K562 (cell line): ENCODE data around the gene PSRC1. TPM values are rescaled to one million over a fixed set of nuclear protein-coding genes. Genes with fewer than 3 reads are reported as not detected.

Experiments used
- ATAC-seq: fragments of 200-7000 bp; cut with Tn5 transposase; 3 replicates; pipeline ENCODE4 v1.9.1; 2020; ENCODE audit warnings: moderate library complexity
- BruUV-seq: library from RNA; stranded (reverse); fragments of 400-500 nt; replicated peaks from 2 replicates; lab custom pipeline; 2021; lab: Mats Ljungman, UMichigan
- CTCF ChIA-PET: fragments of 300-600 bp; formaldehyde crosslinking; extraction: SDS; loops from one replicate; lab custom pipeline; 2021; ENCODE audit warnings: low intra/inter-chr PET ratio; lab: Yijun Ruan, JAX
- POLR2A ChIA-PET: fragments of 300-600, 350-650 bp; sonication (Branson Sonifier 250); formaldehyde crosslinking; extraction: SDS; loops from one replicate; lab custom pipeline; 2021; ENCODE audit warnings: antibody characterized with exemption, inconsistent platforms; lab: Yijun Ruan, JAX
- DNase-seq, 4 experiments: peaks; one replicate each; pipeline versions ENCODE4 v3.0.0 to v3.0.0-alpha.2; 2011 to 2018; ENCODE audit warnings: low spot score in 3 of 4, mixed read lengths in 3 of 4; ENCODE audit errors: extremely low read depth in 1 of 4
- FAIRE-seq: peaks from 2 replicates; lab custom pipeline; 2011; peaks lifted over from hg19 to GRCh38; lab: Jason Lieb, UNC
- H2AFZ ChIP-seq: 2 replicates; pipeline ENCODE4 v1.6.0; 2011; ENCODE audit warnings: low read depth, low read length, control low read depth, inconsistent platforms
- H3K27ac ChIP-seq: fragments of 200-600 bp; 3 replicates; pipeline ENCODE4 v1.8.0; 2011; ENCODE audit warnings: low read depth, mild to moderate bottlenecking, control low read depth, inconsistent platforms, low read length, moderate library complexity, mixed read lengths; ENCODE audit errors: extremely low read depth
- H3K27me3 ChIP-seq, 2 experiments: fragments of 300-600 bp in 1 of 2; 2 replicates in 1 of 2; 3 replicates in 1 of 2; pipeline versions ENCODE4 v1.6.0 to v1.8.0; 2011; ENCODE audit warnings: inconsistent platforms in 2 of 2, low read length in 2 of 2, mild to moderate bottlenecking in 1 of 2, mixed read lengths in 1 of 2, moderate library complexity in 1 of 2; ENCODE audit not compliant: control insufficient read depth in 2 of 2, insufficient read depth in 2 of 2
- H3K36me3 ChIP-seq: fragments of 300-600 bp; 3 replicates; pipeline ENCODE4 v1.8.0; 2011; ENCODE audit warnings: mild to moderate bottlenecking, low read length, inconsistent platforms; ENCODE audit not compliant: control insufficient read depth, insufficient read depth
- H3K4me1 ChIP-seq, 2 experiments: fragments of 200-600 bp in 1 of 2; replicated peaks in 1 of 2; 2 replicates in 1 of 2; 3 replicates in 1 of 2; pipeline versions ENCODE4 v1.5.1 to v1.8.0; 2011; ENCODE audit warnings: inconsistent platforms in 2 of 2, low read length in 2 of 2, mild to moderate bottlenecking in 1 of 2, mixed read lengths in 1 of 2, moderate library complexity in 1 of 2; ENCODE audit not compliant: control insufficient read depth in 2 of 2, insufficient read depth in 2 of 2
- H3K4me2 ChIP-seq: 2 replicates; pipeline ENCODE4 v1.6.1; 2011; ENCODE audit warnings: low read length, control low read depth, inconsistent platforms, mixed read lengths; ENCODE audit not compliant: insufficient read depth
- H3K4me3 ChIP-seq: fragments of 200-600 bp; sonication (generic), shearing (Covaris generic); 2 replicates; pipeline ENCODE4 v1.5.1; 2016; ENCODE audit warnings: control low read depth, inconsistent platforms
- H3K79me2 ChIP-seq: fragments of 200-600 bp; 3 replicates; pipeline ENCODE4 v1.8.0; 2011; ENCODE audit warnings: low read length, inconsistent platforms; ENCODE audit not compliant: control insufficient read depth, insufficient read depth
- H3K9ac ChIP-seq, 2 experiments: 2 replicates each; pipeline versions ENCODE4 v1.6.0 to v1.6.1; 2011; ENCODE audit warnings: low read depth in 2 of 2, low read length in 2 of 2, control low read depth in 1 of 2, inconsistent platforms in 1 of 2, mild to moderate bottlenecking in 1 of 2, mixed read lengths in 1 of 2; ENCODE audit not compliant: insufficient read depth in 1 of 2
- H3K9me1 ChIP-seq: one replicate; pipeline ENCODE4 v1.6.0; 2011; ENCODE audit warnings: inconsistent platforms, mild to moderate bottlenecking, low read length, moderate library complexity; ENCODE audit not compliant: control insufficient read depth, insufficient read depth
- H3K9me3 ChIP-seq: replicated peaks from 2 replicates; pipeline ENCODE4 v1.5.1; 2011; ENCODE audit warnings: low read depth, low read length, inconsistent platforms; ENCODE audit not compliant: control insufficient read depth, insufficient read depth
- H4K20me1 ChIP-seq: replicated peaks from 2 replicates; pipeline ENCODE4 v1.6.1; 2011; ENCODE audit warnings: low read length, inconsistent platforms, mixed read lengths; ENCODE audit not compliant: control insufficient read depth, insufficient read depth
- ARHGAP35 ChIP-seq: fragments of 450-650 bp; IDR thresholded peaks from 2 replicates; pipeline ENCODE4 v1.6.1; 2018; ENCODE audit not compliant: partially characterized antibody
- FOXA3 ChIP-seq, 2 experiments: fragments of 450-650 bp in 1 of 2; sonication (generic) in 1 of 2; formaldehyde crosslinking; IDR thresholded peaks in 1 of 2; conservative IDR thresholded peaks in 1 of 2; 2 replicates each; pipeline versions ENCODE4 v1.4.0 to v1.8.0; 2020 to 2022; ENCODE audit warnings: mild to moderate bottlenecking in 2 of 2, missing genetic modification reagents in 1 of 2
- HDGF ChIP-seq: fragments of 450-650 bp; IDR thresholded peaks from 2 replicates; pipeline ENCODE4 v1.6.1; 2016
- LARP7 ChIP-seq: fragments of 450-650 bp; IDR thresholded peaks from 2 replicates; pipeline ENCODE4 v1.6.1; 2016
- MLLT1 ChIP-seq, 2 experiments: fragments of 450-650 bp; IDR thresholded peaks; 2 replicates each; pipeline ENCODE4 v1.6.1; 2016
- NBN ChIP-seq: fragments of 450-650 bp; IDR thresholded peaks from 2 replicates; pipeline ENCODE4 v1.6.1; 2016; ENCODE audit warnings: low read depth, mild to moderate bottlenecking
- NCOA4 ChIP-seq: fragments of 450-650 bp; IDR thresholded peaks from 2 replicates; pipeline ENCODE4 v1.6.1; 2018; ENCODE audit warnings: mild to moderate bottlenecking; ENCODE audit not compliant: partially characterized antibody
- NFIC ChIP-seq: fragments of 450-650 bp; IDR thresholded peaks from 2 replicates; pipeline ENCODE4 v1.6.1; 2017; ENCODE audit warnings: mild to moderate bottlenecking, inconsistent platforms
- NR2C2 ChIP-seq, 2 experiments: fragments of 200-800 bp in 1 of 2; sonication (Bioruptor generic) in 1 of 2; sonication (generic) in 1 of 2; formaldehyde crosslinking in 1 of 2; IDR thresholded peaks; 2 replicates each; pipeline versions ENCODE4 v1.6.1 to v1.8.0; 2016 to 2022; ENCODE audit warnings: mild to moderate bottlenecking in 1 of 2, missing compliant biosample characterization in 1 of 2, missing genetic modification characterization in 1 of 2, missing genetic modification reagents in 1 of 2
- NR3C1 ChIP-seq: sonication (generic); formaldehyde crosslinking; IDR thresholded peaks from 2 replicates; pipeline ENCODE4 v1.8.1; 2022; ENCODE audit warnings: missing genetic modification reagents
- NRF1 ChIP-seq, 2 experiments: fragments of 450-650 bp; IDR thresholded peaks in 1 of 2; conservative IDR thresholded peaks in 1 of 2; 2 replicates each; pipeline ENCODE4 v1.6.1; 2014; ENCODE audit warnings: mild to moderate bottlenecking in 2 of 2
- SOX6 ChIP-seq: fragments of 450-650 bp; IDR thresholded peaks from 2 replicates; pipeline ENCODE4 v1.6.1; 2014; ENCODE audit warnings: mild to moderate bottlenecking
- YBX1 ChIP-seq: fragments of 450-650 bp; IDR thresholded peaks from 2 replicates; pipeline ENCODE4 v1.7.1; 2016; ENCODE audit warnings: mild to moderate bottlenecking
- ZNF75A ChIP-seq: fragments of 450-650 bp; formaldehyde crosslinking; IDR thresholded peaks from 2 replicates; pipeline ENCODE4 v1.4.0; 2020; ENCODE audit warnings: mild to moderate bottlenecking
- ZNF830 ChIP-seq: fragments of 250-450 bp; sonication (Bioruptor Pico); IDR thresholded peaks from 2 replicates; pipeline ENCODE4 v1.5.0; 2021; ENCODE audit warnings: mild to moderate bottlenecking
- WGBS: fragments of 100-300 bp; shearing (Covaris generic); methylation state at CpG from one replicate; pipeline ENCODE4 v1.1.6; 2016; ENCODE audit warnings: low coverage, mixed read lengths; ENCODE audit not compliant: insufficient coverage; ENCODE audit errors: missing lambda C conversion rate; 5-methylcytosine and 5-hydroxymethylcytosine counted together
- in situ Hi-C: fragments of 300-500 bp; cut with MboI; formaldehyde crosslinking; loops from 4 replicates; pipeline ENCODE4 v1.15.0; 2018; ENCODE audit warnings: inconsistent platforms, mixed read lengths
- intact Hi-C: fragments of 100-400 bp; cut with micrococcal nuclease; formaldehyde crosslinking; loops from 2 replicates; pipeline ENCODE4 v1.14.2; 2022
- polyA plus RNA-seq, 8 experiments: library from polyadenylated mRNA; depleted of rRNA in 4 of 8; stranded (reverse) in 5 of 8; unstranded in 3 of 8; fragments of >200 nt; fragmentation: Nextera tagmentation in 2 of 8; fragmentation: Illumina TruSeq in 1 of 8; extraction: Ambion mirVana in 2 of 8; extraction: Trizol in 1 of 8; gene quantifications; 2 replicates each; pipeline versions ENCODE4 v1.2.1 to v1.2.3, GENCODE V29; 2011 to 2014; ENCODE audit warnings: inconsistent platforms in 1 of 8, missing spikeins in 1 of 8
- total RNA-seq, 7 experiments: library from RNA; depleted of rRNA in 6 of 7; stranded (reverse); fragments of >200 nt in 6 of 7; fragmentation: Illumina TruSeq in 2 of 7; extraction: Trizol in 2 of 7; gene quantifications; 2 replicates each; pipeline versions ENCODE4 v1.2.1 to v1.2.3, GENCODE V29; 2011 to 2021; ENCODE audit warnings: low replicate concordance in 1 of 7

PSRC1 gene
- total and polyA plus RNA-seq, 9 of the 15 experiments (the other 6 are each of a cell fraction or from before 2014, with no cell fraction given): 6.5 to 65.2 (median 39.3) TPM

- H4K20me1 ChIP-seq: peaks cover 16% of the 10 kb centered on the region
- WGBS: 54% methylated on average over 8 of the region's 8 CpGs
- no peaks in the 10 kb centered on the region for H3K79me2 ChIP-seq
- ATAC-seq (no peak), FAIRE-seq (no peak), DNase-seq (no peak)
- no peak overlapping the region for H3K27ac ChIP-seq
- in situ Hi-C loops (no loop called here), intact Hi-C loops (no loop called here)
- H2AFZ ChIP-seq: no peak overlapping the region
- no peaks in the 10 kb centered on the region for H3K9me3 ChIP-seq
- no peaks in the 10 kb centered on the region for H3K27me3 ChIP-seq
- ChIA-PET POLR2A (interaction anchor here (0.7 to 4.6 kb wide), 10 partner anchors 8 to 98 kb away, joined by 3 to 62 read pairs (median 4); partner anchors contain the start of gene PSRC1), CTCF (no interaction called here)
- H3K9me1 ChIP-seq: no peaks in the 10 kb centered on the region
- peaks cover 33 to 54% of the 10 kb centered on the region in 2 experiments for H3K4me1 ChIP-seq
- no peak overlapping the region for H3K4me3 ChIP-seq
- no peak overlapping the region for H3K4me2 ChIP-seq
- no peak overlapping the region for H3K9ac ChIP-seq
- 0 out of 3 replicates have a peak, but pooled peaks cover 3% of the 10 kb centered on the region for H3K36me3 ChIP-seq
- no TSS peak for BruUV-seq
- TF ChIP-seq NR3C1 (CRISPR knock-in tag): no peak
- TF ChIP-seq NBN: no peak
- TF ChIP-seq, all 486 proteins: peak for 0
Observed at GRCh38 chr1:109304226-109304920, 21.4 kb upstream of the PSRC1 start.

- WGBS: 66% methylated on average over 5 of the region's 5 CpGs
- Histone ChIP-seq H3K36me3 (no peaks in the 10 kb centered on the region), H4K20me1 (0 out of 2 replicates have a peak, but pooled peaks cover 2% of the 10 kb centered on the region), H3K9ac (no peak overlapping the region), H3K4me3 (no peak overlapping the region), H3K9me1 (no peaks in the 10 kb centered on the region), H3K79me2 (no peaks in the 10 kb centered on the region), H2AFZ (no peak overlapping the region), H3K4me2 (no peak overlapping the region), H3K27ac (no peak overlapping the region), H3K9me3 (no peaks in the 10 kb centered on the region), H3K4me1 (peaks cover 32 to 44% of the 10 kb centered on the region in 2 experiments), H3K27me3 (no peaks in the 10 kb centered on the region)
- ChIA-PET CTCF (no interaction called here), POLR2A (no interaction called here)
- intact Hi-C loops (no loop called here), in situ Hi-C loops (no loop called here)
- DNase-seq: no peak
- ATAC-seq: no peak
- FAIRE-seq: no peak
- no TSS peak for BruUV-seq
- TF ChIP-seq NCOA4: peak; percentile 50
- no peak for TF ChIP-seq ZNF75A (CRISPR knock-in tag)
- TF ChIP-seq ZNF830 (CRISPR knock-in tag): no peak
- no peak for TF ChIP-seq NRF1 (conservative IDR thresholded peaks at IDR 0.05 in 1 of 2, IDR thresholded peaks at IDR 0.05 in 1 of 2)
- 0 out of 4 replicates have a peak, but pooled peaks have one; percentile 41 to 46 for TF ChIP-seq MLLT1 (IDR thresholded peaks at IDR 0.05)
- TF ChIP-seq FOXA3 (CRISPR knock-in tag; conservative IDR thresholded peaks at IDR 0.05 in 1 of 2, IDR thresholded peaks at IDR 0.05 in 1 of 2): no peak
- TF ChIP-seq YBX1: 0 out of 2 replicates have a peak, but pooled peaks have one; percentile 21
- 0 out of 2 replicates have a peak, but pooled peaks have one; percentile 55 for TF ChIP-seq LARP7
- TF ChIP-seq NFIC: peak; percentile 15; the same call in 1 of the 2 replicates
- TF ChIP-seq NR2C2 (CRISPR knock-in tag; IDR thresholded peaks at IDR 0.05): no peak
- no peak for TF ChIP-seq NR2C2 (tag; IDR thresholded peaks at IDR 0.05)
- peak; percentile 83 for TF ChIP-seq HDGF
- TF ChIP-seq ARHGAP35: peak; percentile 71
- TF ChIP-seq SOX6: no peak
Observed at GRCh38 chr1:109301874-109302273, 18.9 kb upstream of the PSRC1 start.
